Muscle layer of duodenum (tissue), 2 donors: ENCODE results near the gene CFC1B.
"Not testable (repeated sequence)": the region's sequence is repeated elsewhere in the genome, so short reads cannot be mapped to it uniquely, and the experiment has no call there.

Experiments used
- H3K27ac ChIP-seq: one replicate; pipeline ENCODE4 v1.7.0; 2013; ENCODE audit warnings: mild to moderate bottlenecking, low read length
- H3K27me3 ChIP-seq: one replicate; pipeline ENCODE4 v1.7.0; 2013; ENCODE audit warnings: low read depth, mild to moderate bottlenecking, control low read depth, low read length
- H3K36me3 ChIP-seq, 2 donors: one replicate each; pipeline ENCODE4 v1.7.0; 2013; ENCODE audit warnings: low read length in 2 of 2, control low read depth in 1 of 2, mild to moderate bottlenecking in 1 of 2; ENCODE audit not compliant: insufficient read depth in 2 of 2, control insufficient read depth in 1 of 2
- H3K4me1 ChIP-seq, 2 donors: one replicate each; pipeline ENCODE4 v1.7.0; 2013; ENCODE audit warnings: low read length in 2 of 2, mild to moderate bottlenecking in 2 of 2, control low read depth in 1 of 2, moderate library complexity in 1 of 2; ENCODE audit not compliant: insufficient read depth in 2 of 2, control insufficient read depth in 1 of 2
- H3K4me3 ChIP-seq, 2 donors: one replicate each; pipeline ENCODE4 v1.7.0; 2013; ENCODE audit warnings: low read length in 2 of 2, low read depth in 1 of 2, mild to moderate bottlenecking in 1 of 2
- H3K9me3 ChIP-seq, 2 donors: one replicate each; pipeline ENCODE4 v1.7.0; 2013; ENCODE audit warnings: low read length in 2 of 2, control low read depth in 1 of 2, mild to moderate bottlenecking in 1 of 2; ENCODE audit not compliant: control insufficient read depth in 1 of 2
- donor health status: healthy.

Gene CFC1B

DNA sequence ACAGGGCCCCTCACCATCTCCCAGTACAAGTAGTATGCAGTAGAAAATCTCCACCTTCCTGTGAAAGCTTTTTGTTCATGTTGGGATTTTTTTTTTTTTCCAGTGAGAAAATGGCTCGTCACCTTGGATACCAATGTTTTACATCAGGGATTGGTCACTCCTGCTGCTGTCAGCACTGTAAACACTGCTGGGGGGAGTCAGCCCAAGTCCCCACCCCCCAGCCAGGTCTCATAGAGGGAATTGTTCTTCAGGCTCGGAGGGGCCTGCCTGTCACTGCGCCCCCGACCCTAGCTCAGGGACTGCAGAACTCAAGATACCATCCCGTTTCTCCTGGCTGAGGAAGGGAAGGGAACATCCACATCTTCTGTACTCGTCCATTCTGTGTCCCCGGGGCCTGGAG is at the start of gene CFC1B:
Gene CFC1B (plus strand): TSS at position 231 of the 400 bp plus-strand sequence. CDS start 263 bp downstream, outside the sequence.
- not testable (repeated sequence) for H3K9me3 ChIP-seq, H3K4me1 ChIP-seq, H3K36me3 ChIP-seq, H3K27ac ChIP-seq, H3K4me3 ChIP-seq, H3K27me3 ChIP-seq

- H3K9me3 ChIP-seq, H3K36me3 ChIP-seq, H3K4me1 ChIP-seq, H3K27me3 ChIP-seq, H3K4me3 ChIP-seq, H3K27ac ChIP-seq: not testable (repeated sequence)
Measured at GRCh38 chr2:130491073-130491472, 29.9 kb upstream of the CFC1B start.

DNA sequence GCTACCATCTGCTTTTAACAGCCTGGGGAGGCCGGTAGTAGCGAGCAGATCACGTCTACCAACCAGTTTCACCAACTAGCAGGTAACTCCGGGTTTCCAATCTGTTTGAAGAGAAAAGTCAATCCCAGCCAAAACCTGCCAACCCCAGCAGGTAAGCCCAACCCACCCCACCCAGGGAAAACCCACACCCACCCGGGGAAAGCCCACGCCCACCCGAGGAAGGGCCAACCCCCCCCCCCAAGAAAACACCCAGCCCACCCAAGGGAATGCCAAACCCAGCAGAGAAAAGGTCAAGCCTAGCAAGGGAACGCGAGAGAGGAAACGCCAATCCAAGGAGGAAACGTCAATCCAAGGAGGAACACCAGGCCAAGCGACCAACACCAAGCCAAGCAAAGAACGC is 11.8 kb upstream of the CFC1B start, which contains the start of gene POTEI:
Gene POTEI (minus strand): TSS at position 101 of the 400 bp plus-strand sequence. CDS start 93 bp downstream, at position 8.
- not testable (repeated sequence) for H3K36me3 ChIP-seq, H3K4me1 ChIP-seq, H3K9me3 ChIP-seq, H3K27me3 ChIP-seq, H3K27ac ChIP-seq, H3K4me3 ChIP-seq

DNA sequence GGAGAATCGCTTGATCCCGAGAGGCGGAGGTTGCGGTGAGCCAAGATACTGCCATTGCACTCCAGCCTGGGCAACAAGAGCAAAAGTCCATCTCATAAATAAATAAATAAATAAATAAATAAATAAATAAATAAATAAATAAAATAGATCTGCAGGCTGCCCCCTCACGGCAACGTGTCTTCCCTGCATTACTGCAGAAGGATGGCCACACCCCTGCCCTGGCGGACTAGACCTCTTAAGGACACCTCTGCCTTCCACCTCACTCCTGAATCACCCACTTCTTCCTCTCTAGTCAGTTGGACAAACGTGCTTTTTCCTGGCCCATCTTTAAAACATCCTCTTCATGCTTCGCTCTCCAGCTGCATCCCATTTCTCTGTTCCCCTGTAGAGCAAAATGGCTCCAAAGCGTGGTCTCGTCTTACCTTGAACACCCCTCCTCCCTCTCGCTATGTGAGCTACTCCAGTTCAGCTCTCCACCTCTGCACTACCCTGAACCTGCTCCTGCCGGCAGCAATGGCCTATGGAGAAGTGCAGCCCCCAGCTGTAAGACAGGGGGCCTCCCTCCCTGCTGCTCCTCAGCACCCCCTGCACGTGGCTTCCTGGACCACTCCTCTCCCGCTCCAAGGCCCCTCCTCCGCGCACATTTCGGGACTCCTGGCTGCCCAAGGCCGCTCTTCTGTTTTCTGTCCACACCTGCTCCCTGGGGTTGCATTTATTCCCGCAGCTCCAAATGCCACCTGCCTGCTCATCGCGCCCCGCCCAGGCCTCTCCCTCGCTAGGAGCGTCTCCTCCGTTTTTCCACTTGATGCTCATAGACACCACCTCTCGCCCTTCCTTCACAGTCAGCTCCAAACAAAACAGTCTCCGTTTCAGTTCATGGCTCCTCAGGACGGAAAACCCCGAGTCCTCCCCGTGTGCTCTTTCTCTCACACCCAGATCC is 9.9 kb upstream of the CFC1B start:
- H3K36me3 ChIP-seq, H3K4me3 ChIP-seq, H3K4me1 ChIP-seq, H3K9me3 ChIP-seq, H3K27me3 ChIP-seq, H3K27ac ChIP-seq: not testable (repeated sequence)

- not testable (repeated sequence) for H3K9me3 ChIP-seq, H3K4me1 ChIP-seq, H3K27me3 ChIP-seq, H3K36me3 ChIP-seq, H3K4me3 ChIP-seq, H3K27ac ChIP-seq
Measured at GRCh38 chr2:130511747-130512451, 9.1 kb upstream of the CFC1B start.

- not testable (repeated sequence) for H3K27ac ChIP-seq, H3K4me1 ChIP-seq
Measured at GRCh38 chr2:130518516-130519106, 2.4 kb upstream of the CFC1B start.

GRCh38 chr2:130522390-130522789 is 1.4 kb downstream of the CFC1B start:
- H3K9me3 ChIP-seq, H3K4me1 ChIP-seq, H3K4me3 ChIP-seq, H3K27me3 ChIP-seq, H3K36me3 ChIP-seq, H3K27ac ChIP-seq: not testable (repeated sequence)

More at GRCh38 chr2:130518516-130519106, 2.4 kb upstream of the CFC1B start:
- not testable (repeated sequence) for H3K9me3 ChIP-seq, H3K27me3 ChIP-seq, H3K36me3 ChIP-seq, H3K4me3 ChIP-seq

GRCh38 chr2:130527365-130527967 is 6.4 kb downstream of the CFC1B start:
- H3K27me3 ChIP-seq, H3K4me1 ChIP-seq, H3K4me3 ChIP-seq, H3K9me3 ChIP-seq, H3K36me3 ChIP-seq, H3K27ac ChIP-seq: not testable (repeated sequence)

- H3K36me3 ChIP-seq, H3K4me1 ChIP-seq, H3K4me3 ChIP-seq, H3K27me3 ChIP-seq, H3K9me3 ChIP-seq, H3K27ac ChIP-seq: not testable (repeated sequence)
Measured at GRCh38 chr2:130529545-130529944, 8.5 kb downstream of the CFC1B start.

DNA sequence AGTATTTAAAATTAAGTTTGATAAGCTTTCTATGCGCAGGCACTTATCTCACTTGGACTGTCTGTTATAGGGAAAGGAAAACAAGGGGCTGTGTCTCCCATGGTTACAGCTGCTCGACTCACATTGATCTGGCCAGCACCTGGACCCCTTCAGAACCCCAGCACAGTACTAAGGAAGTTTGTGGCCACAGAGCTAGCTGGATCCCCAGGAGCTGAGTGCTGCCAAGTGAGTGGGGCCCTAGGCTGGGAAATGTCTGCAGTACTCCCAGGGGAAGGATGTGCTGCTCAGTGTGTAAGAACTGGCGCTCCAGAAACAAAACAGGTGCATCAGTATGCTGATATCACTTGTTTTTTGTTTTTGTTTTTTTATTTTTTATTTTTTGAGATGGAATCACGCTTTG is 9.2 kb downstream of the CFC1B start:
- H3K4me3 ChIP-seq, H3K27ac ChIP-seq, H3K4me1 ChIP-seq, H3K36me3 ChIP-seq, H3K9me3 ChIP-seq, H3K27me3 ChIP-seq: not testable (repeated sequence)

DNA sequence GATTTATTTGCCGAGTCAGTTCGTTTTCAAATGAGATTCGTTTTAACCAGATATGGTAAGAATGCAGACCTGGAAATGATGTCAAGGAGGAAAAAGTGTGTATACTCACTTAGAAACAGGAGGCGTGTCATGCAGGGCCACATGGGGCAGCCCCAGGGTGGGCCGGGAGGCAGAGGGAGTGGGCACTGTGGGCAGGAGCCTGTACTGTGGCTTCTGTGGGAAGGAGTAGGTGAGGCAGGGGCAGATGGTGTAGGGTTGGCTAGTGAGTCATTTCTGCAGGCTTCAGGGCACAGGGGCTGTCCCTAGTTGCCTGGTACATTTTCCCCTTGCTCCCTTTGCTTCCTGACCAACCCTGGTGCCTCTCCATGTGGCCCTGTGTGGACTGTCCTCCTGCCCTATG is 10.2 kb downstream of the CFC1B start:
- H3K4me1 ChIP-seq, H3K27ac ChIP-seq, H3K36me3 ChIP-seq, H3K27me3 ChIP-seq, H3K9me3 ChIP-seq, H3K4me3 ChIP-seq: not testable (repeated sequence)
